Astrocyte (in vitro differentiated cells and primary cell): ENCODE measurements around the gene PRXL2B.

ENCODE experiments used
- CTCF ChIP-seq: IDR thresholded peaks from 2 replicates; pipeline ENCODE4 v1.5.1; 2011; ENCODE audit warnings: low read depth, mild to moderate bottlenecking, inconsistent platforms, low read length, moderate library complexity; ENCODE audit not compliant: insufficient read depth
- EZH2 ChIP-seq: IDR thresholded peaks from 2 replicates; pipeline ENCODE4 v1.6.1; 2012; ENCODE audit warnings: mild to moderate bottlenecking, low read length, inconsistent platforms; ENCODE audit not compliant: insufficient read depth

- no peak for TF ChIP-seq CTCF
- TF ChIP-seq EZH2 = no peak
Measured at GRCh38 chr1:2557482-2558400, 28.8 kb upstream of the PRXL2B start.
